Measurements from ENCODE around the gene FCER2.

The FCER2 gene

DNA sequence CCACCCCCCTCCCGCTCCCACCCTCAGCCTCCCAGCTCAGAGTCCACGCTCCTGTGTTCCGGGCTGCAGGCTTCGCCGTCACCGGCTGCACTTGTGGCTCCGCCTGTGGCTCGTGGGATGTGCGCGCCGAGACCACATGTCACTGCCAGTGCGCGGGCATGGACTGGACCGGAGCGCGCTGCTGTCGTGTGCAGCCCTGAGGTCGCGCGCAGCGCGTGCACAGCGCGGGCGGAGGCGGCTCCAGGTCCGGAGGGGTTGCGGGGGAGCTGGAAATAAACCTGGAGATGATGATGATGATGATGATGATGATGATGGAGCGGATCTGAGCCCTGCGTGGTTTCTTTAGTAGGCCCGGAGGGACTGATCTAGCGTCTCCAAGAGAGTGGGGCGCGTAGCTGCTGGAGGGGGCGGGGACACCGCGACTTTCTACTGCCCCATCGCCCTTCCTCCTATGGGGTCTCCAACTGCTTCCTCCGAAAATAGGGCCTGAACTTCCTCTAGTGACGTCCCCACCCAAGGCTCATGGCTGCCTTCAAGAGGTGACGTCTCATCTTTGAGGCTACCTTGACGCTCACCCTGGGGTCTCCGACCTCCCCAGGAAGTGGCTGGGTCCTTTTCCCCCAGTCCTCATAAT lies 31.7 kb downstream of the FCER2 start:
- Histone ChIP-seq H3K9me2 (ENCODE audit: low read depth, low read length) (no peaks in the 10 kb centered on the region), H3K9me3 (ENCODE audit: low read length) (no peaks in the 10 kb centered on the region), H3K9ac (ENCODE audit: low read length) (no peak overlapping the region), H3K36me3 (ENCODE audit: insufficient read depth, low read length) (no peaks in the 10 kb centered on the region), H3F3A (ENCODE audit: insufficient read depth, low read length) (no peaks in the 10 kb centered on the region), H2AFZ (ENCODE audit: low read length) (no peak overlapping the region), H3K27me3 (ENCODE audit: insufficient read depth, low read length) (peaks cover 8% of the 10 kb centered on the region), H4K20me1 (ENCODE audit: insufficient read depth, low read length) (no peaks in the 10 kb centered on the region), H3K4me2 (ENCODE audit: low read length) (peak overlapping the region; percentile 21), H3K79me2 (ENCODE audit: insufficient read depth, low read length) (no peaks in the 10 kb centered on the region), H3K27ac (ENCODE audit: low read depth, low read length, poor library complexity, severe bottlenecking) (no peak overlapping the region), H3K4me3 (ENCODE audit: low read depth, low read length, poor library complexity, severe bottlenecking) (peak overlapping the region; percentile 42), H3K4me1 (ENCODE audit: insufficient read depth, low read length, severe bottlenecking) (peaks cover 8% of the 10 kb centered on the region)
- TF ChIP-seq EZH2 (IDR thresholded peaks at IDR 0.05; ENCODE audit: borderline replicate concordance, low read length), result no peak
- TF ChIP-seq, protein P1, sequence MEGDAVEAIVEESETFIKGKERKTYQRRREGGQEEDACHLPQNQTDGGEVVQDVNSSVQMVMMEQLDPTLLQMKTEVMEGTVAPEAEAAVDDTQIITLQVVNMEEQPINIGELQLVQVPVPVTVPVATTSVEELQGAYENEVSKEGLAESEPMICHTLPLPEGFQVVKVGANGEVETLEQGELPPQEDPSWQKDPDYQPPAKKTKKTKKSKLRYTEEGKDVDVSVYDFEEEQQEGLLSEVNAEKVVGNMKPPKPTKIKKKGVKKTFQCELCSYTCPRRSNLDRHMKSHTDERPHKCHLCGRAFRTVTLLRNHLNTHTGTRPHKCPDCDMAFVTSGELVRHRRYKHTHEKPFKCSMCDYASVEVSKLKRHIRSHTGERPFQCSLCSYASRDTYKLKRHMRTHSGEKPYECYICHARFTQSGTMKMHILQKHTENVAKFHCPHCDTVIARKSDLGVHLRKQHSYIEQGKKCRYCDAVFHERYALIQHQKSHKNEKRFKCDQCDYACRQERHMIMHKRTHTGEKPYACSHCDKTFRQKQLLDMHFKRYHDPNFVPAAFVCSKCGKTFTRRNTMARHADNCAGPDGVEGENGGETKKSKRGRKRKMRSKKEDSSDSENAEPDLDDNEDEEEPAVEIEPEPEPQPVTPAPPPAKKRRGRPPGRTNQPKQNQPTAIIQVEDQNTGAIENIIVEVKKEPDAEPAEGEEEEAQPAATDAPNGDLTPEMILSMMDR (IDR thresholded peaks at IDR 0.05; ENCODE audit: low read length), result no peak

DNA sequence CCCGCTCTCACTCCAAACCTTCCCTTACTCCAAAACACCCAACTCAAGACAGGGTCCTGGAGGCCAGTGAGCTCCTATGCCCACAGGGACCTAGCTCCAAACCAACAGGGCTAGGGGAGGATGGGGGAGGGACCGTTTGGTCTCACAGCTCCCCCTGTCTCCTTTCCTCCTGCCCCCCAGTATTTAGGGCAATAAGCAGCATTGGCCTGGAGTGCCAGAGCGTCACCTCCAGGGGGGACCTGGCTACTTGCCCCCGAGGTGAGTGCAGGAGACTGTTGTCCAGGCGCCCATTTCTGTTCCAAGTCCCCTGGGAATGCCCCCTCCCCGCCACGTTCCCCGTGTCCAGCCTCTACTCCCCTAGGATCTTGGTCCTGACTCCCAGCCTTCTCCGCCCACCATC lies 32.3 kb downstream of the FCER2 start:
- Histone ChIP-seq H3K27ac (ENCODE audit: low read depth, low read length, poor library complexity, severe bottlenecking) (no peak overlapping the region), H3K9ac (ENCODE audit: low read length) (no peak overlapping the region), H4K20me1 (ENCODE audit: insufficient read depth, low read length) (no peaks in the 10 kb centered on the region), H3K4me2 (ENCODE audit: low read length) (no peak overlapping the region), H3K4me3 (ENCODE audit: low read depth, low read length, poor library complexity, severe bottlenecking) (no peak overlapping the region), H2AFZ (ENCODE audit: low read length) (no peak overlapping the region), H3K36me3 (ENCODE audit: insufficient read depth, low read length) (no peaks in the 10 kb centered on the region), H3K27me3 (ENCODE audit: insufficient read depth, low read length) (peaks cover 8% of the 10 kb centered on the region), H3K9me3 (ENCODE audit: low read length) (no peaks in the 10 kb centered on the region), H3F3A (ENCODE audit: insufficient read depth, low read length) (no peaks in the 10 kb centered on the region), H3K9me2 (ENCODE audit: low read depth, low read length) (no peaks in the 10 kb centered on the region), H3K79me2 (ENCODE audit: insufficient read depth, low read length) (no peaks in the 10 kb centered on the region), H3K4me1 (ENCODE audit: insufficient read depth, low read length, severe bottlenecking) (peaks cover 8% of the 10 kb centered on the region)
- TF ChIP-seq, protein P1 (IDR thresholded peaks at IDR 0.05; ENCODE audit: low read length), result no peak
- no peak for TF ChIP-seq EZH2 (IDR thresholded peaks at IDR 0.05; ENCODE audit: borderline replicate concordance, low read length)

DNA sequence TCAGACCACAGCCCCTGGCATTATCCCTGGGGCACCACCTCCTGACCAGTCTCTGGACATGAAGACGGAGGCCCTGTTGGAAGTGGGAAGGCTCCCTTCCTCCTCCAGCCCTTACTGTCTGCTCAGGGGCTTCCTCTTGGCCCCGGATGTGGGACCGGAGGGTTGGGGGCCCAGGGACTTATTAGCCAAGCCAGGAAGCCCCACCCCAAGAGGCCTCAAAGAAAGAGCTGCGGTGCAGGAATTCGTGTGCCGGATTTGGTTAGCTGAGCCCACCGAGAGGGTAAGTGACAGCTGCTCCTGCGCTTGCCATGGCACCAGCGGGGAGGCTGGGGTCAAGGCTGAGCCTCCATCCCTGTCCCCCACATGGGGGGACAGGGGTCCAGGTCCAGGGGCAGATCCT lies 33.1 kb downstream of the FCER2 start, which contains the start of gene RETN:
RETN (plus strand) TSS at position 208 of the 400 bp plus-strand sequence. CDS start 278 bp downstream, outside the sequence.
- Histone ChIP-seq H3F3A (ENCODE audit: insufficient read depth, low read length) (no peaks in the 10 kb centered on the region), H3K9me3 (ENCODE audit: low read length) (no peaks in the 10 kb centered on the region), H3K79me2 (ENCODE audit: insufficient read depth, low read length) (no peaks in the 10 kb centered on the region), H3K36me3 (ENCODE audit: insufficient read depth, low read length) (no peaks in the 10 kb centered on the region), H2AFZ (ENCODE audit: low read length) (no peak within 1 kb of the TSS), H3K27ac (ENCODE audit: low read depth, low read length, poor library complexity, severe bottlenecking) (no peak within 1 kb of the TSS), H3K9ac (ENCODE audit: low read length) (no peak within 1 kb of the TSS), H3K27me3 (ENCODE audit: insufficient read depth, low read length) (peaks cover 8% of the 10 kb centered on the region), H4K20me1 (ENCODE audit: insufficient read depth, low read length) (no peaks in the 10 kb centered on the region), H3K4me2 (ENCODE audit: low read length) (no peak within 1 kb of the TSS), H3K4me3 (ENCODE audit: low read depth, low read length, poor library complexity, severe bottlenecking) (no peak within 1 kb of the TSS), H3K9me2 (ENCODE audit: low read depth, low read length) (no peaks in the 10 kb centered on the region), H3K4me1 (ENCODE audit: insufficient read depth, low read length, severe bottlenecking) (peaks cover 8% of the 10 kb centered on the region)
- TF ChIP-seq, protein P1 (IDR thresholded peaks at IDR 0.05; ENCODE audit: low read length), result no peak
- no peak for TF ChIP-seq EZH2 (IDR thresholded peaks at IDR 0.05; ENCODE audit: borderline replicate concordance, low read length)
